ENCODE measurements around the gene SRPRA. TPM values are rescaled to one million over a fixed set of nuclear protein-coding genes. Genes with fewer than 3 reads are reported as not detected.
"Not testable (repeated sequence)": the region's sequence is repeated elsewhere in the genome, so short reads cannot be mapped to it uniquely, and the experiment has no call there.

Gene SRPRA
- total RNA-seq, 2 experiments from 2014 or later: 160 to 167 TPM

DNA sequence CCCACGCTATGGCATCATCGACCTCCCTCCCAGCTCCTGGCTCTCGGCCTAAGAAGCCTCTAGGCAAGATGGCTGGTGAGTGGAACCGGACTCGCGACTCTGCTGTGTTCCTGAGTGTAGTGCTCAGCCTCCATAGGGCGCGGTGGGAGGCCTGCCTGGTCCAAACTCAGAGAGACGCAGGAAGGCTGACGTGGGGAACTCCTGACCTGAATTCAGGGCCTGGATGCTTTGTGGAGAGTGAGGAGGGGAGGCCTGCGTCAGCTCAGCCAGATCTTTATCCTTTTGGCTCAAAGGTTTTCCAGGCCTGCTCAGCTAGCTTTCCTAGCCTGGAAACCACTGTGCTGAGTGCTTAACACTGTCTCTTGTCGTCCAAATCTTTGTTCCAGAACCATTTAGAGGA lies 22.2 kb upstream of the SRPRA start:
- CTCF ChIA-PET: interaction anchor here (0.6 to 1.6 kb wide), 3 partner anchors 150 to 294 kb away, joined by 3 read pairs; no protein-coding TSS in a partner anchor
- POLR2A ChIA-PET: interaction anchor here (1.0 kb wide), 1 partner anchor 15 kb away, joined by 3 read pairs; no protein-coding TSS in a partner anchor

DNA sequence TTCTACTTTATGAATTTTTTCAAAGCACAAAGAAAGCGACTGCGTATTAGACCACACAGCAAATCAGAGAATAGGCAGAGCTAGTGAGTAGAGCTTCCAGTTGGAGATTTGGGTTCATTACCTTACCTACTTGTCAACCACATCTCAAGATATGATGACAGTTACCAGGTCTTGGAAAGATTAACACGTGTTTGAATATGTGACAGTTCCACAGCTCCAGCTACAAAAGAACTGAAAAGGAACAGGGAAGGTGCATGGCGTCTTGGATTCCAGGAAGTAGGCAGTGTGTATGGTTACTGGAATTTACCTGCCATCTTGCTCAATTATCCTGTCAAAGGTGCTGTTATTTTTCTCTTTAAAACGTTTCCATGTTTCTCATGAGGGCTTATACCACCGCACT lies 19.5 kb upstream of the SRPRA start:
- ChIA-PET POLR2A (no interaction called here), CTCF (no interaction called here)

DNA sequence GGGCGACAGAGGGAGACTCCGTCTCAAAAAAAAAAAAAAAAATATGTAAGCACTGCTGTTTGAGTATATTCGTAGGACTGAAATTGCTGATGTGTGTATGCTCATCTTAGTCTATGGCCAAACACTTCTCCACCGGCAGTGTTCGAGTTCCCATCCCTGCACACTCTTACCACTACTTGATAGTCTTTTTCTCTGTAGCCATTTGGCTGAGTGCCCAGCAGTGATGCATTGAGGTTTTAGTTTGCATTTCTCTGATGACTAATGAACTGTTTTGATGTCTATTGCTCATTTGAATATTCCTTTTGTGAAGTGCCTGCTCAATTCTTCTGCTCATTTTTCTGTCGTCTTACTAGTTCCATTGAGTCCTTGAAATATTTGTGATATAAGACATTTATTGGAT lies 16.1 kb upstream of the SRPRA start:
- POLR2A ChIA-PET: no interaction called here

DNA sequence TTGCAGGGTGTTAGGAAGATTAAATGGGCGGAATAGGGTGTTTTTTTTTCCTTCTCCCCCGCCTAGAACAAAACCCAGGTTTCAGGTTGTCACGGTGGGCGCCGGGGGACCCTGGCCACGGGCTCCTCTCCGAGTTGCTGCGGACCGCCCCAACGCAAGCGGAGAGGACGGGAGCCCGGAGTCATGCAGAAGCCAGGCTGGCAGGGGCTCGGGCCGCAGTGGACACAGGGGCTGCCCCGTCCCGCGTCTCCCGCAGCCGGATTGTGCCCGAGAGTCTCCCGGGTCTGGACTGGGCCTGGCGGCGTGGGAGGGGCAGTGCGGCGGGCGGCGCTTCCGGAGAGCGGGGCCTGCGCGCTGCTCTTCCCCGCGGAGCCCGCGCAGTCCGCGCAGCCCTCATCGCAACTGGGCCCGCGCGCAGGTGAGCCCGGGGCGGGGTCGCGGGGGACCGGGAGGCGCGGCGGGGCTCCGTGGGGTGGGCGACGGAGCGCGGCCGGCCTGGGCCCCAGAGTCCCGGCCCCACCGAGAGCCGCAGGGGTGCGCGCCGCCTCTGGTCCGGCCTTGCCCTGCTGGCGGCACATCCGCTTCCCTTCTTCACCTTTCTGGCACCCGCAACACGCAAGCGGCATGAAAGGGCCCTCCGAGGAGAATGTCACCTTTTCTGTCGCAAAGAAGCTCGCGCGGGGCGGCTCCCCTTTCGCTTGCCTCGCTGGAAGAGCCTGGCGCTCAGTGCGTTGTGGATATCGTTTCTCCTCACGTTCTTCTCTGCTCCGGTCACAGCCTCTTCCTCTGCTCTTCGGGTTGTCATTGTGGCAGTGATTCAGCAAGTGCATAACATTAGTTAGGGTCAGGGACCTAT lies 14.3 kb upstream of the SRPRA start, which contains the start of gene TIRAP:
Gene TIRAP, plus strand, starts transcription at position 358 of the 856 bp plus-strand sequence. CDS start 7,802 bp downstream, outside the sequence.
- CTCF ChIA-PET: interaction anchor here (2.3 kb wide), 1 partner anchor 14 kb away, joined by 7 read pairs; the partner anchor contains the start of genes FOXRED1 and SRPRA
- POLR2A ChIA-PET: interaction anchor here (0.6 to 1.8 kb wide), 7 partner anchors 11 to 36 kb away, joined by 3 to 9 read pairs (median 5); partner anchors contain the start of genes DCPS, FOXRED1 and SRPRA

More for the DNA sequence above, 16.1 kb upstream of the SRPRA start:
- CTCF ChIA-PET: no interaction called here

DNA sequence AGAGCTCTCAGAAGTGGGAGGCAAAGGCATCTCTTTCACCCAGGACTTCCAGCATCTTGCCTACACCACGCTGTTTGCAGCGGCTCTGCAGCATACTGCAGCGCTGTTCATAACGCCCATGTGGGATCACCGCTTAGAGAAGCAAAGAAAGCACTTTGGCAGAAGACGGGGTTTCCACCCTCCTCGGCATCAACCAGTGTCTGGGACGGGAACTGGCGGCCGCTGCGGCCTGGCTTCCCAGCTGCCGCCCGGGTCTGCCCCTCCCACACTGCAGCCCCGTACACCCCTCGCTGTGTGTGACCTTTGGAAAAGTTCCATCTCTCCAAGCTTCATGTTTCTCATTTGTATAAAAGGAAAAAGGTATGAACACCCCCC lies 13.7 kb upstream of the SRPRA start:
- ChIA-PET CTCF (interaction anchor here (2.3 kb wide), 1 partner anchor 13 kb away, joined by 7 read pairs; the partner anchor contains the start of genes FOXRED1 and SRPRA), POLR2A (interaction anchor here (0.6 to 1.8 kb wide), 3 partner anchors 10 to 20 kb away, joined by 3 to 9 read pairs (median 5); partner anchors contain the start of gene FOXRED1)

DNA sequence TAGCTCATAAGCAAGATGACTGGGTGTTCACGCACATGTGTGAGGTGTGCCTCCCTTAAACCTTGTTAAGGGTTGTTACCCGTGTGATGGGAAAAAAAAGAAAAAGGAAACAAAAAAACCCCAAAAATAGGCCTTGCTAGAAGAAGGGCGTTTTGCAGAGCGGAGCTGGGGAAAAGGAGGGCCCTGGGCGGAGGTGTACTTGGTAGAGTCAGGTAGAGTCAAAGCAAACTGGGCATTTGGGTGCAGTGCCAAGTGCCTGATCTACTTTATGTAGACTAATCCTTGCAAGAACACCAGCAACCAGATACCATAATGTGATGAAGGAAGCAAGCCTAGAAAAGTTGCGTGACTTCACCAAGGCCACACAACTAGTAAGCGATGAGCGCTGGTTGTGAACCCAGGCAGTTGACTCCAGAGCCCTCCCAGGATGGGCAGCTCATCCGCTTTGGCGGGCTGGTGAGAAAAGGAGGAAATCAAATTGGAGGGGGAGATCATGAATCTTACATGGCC lies 13.0 kb upstream of the SRPRA start:
- CTCF ChIA-PET: interaction anchor here (2.3 kb wide), 1 partner anchor 12 kb away, joined by 7 read pairs; the partner anchor contains the start of genes FOXRED1 and SRPRA
- POLR2A ChIA-PET: interaction anchor here (1.2 to 1.8 kb wide), 2 partner anchors 9 to 12 kb away, joined by 5 to 9 read pairs; partner anchors contain the start of gene FOXRED1

DNA sequence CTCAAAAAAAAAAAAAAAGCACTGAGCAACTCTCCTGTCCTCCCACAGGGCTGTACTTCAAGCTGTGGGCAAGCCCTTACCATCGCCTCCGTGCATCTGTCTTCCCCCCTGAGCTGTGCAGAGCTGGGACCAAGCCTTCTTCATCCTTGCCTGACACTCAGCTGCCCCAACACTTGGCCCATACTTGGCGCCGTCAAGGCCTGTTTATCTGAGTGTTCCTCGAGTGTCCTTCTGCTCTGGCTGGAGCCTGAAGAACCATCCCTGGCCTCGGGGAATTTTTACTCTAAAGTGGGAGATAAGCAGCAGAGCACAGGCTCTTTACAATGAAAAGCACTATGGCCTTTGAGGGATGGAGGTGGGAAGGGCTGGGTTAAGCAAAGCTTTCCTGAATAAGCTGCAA lies 12.6 kb upstream of the SRPRA start:
- POLR2A ChIA-PET: interaction anchor here (1.2 to 1.8 kb wide), 2 partner anchors 9 to 12 kb away, joined by 5 to 9 read pairs; partner anchors contain the start of gene FOXRED1
- CTCF ChIA-PET: interaction anchor here (1.2 to 2.3 kb wide), 2 partner anchors 12 to 17 kb away, joined by 3 to 7 read pairs; partner anchors contain the start of genes FOXRED1 and SRPRA

DNA sequence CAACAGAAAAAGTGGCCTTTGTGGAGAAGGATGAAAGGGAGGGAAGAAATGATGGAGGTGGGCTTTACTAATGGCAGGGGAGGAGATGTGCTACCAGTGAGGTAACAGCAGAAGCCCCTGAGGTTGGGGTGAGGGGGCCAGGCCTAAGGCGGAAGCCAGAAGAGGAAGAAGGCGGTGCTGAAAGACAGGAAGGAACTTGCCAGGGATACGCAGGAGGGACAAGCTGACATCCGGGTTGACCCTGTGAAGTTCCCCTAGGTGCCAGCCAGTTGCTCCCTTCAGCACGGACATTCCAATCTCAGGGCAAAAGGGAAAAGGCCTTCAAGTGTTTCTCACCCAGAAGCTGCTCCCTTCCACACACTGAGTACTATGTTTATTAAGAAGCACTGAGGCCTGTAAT lies 11.9 kb upstream of the SRPRA start:
- ChIA-PET CTCF (interaction anchor here (1.2 kb wide), 1 partner anchor 16 kb away, joined by 3 read pairs; no protein-coding TSS in a partner anchor), POLR2A (no interaction called here)

DNA sequence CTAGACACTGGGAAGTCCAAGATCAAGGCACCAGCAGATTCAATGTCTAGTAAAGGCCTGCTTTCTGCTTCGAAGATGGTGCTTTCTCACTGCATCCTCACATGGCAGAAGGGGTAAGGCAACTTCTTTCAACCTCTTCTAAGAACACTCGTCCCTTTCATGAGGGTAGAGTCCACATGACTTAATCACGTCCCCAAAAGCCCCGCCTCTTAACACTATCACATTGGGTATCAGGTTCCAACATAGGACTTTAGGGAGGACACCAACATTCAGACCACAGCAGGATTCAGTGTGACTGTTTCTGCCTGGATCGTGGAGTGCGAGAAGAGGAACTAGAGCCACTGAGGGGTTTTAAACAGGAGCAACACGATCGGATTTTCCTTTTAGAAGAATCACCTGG lies 10.5 kb upstream of the SRPRA start:
- ChIA-PET POLR2A (no interaction called here), CTCF (no interaction called here)

DNA sequence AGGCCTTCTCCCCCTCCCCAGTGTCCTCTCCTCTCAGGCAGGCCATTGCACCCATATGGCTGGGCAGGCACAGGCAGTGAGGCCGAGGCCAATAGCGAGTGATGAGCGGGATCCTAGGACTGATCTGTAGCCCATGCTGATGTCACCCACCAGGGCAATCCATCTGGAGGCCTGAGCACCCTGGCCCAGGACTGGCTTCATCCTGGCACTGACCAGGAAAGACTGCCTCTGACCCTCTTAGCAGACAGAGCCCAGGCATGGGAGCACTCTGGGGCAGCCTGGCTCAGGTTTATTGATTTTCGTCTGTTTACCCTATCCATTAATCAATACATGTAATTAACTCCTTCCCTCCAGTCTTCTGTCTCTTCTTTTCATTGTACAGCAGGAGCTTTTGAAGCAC lies 9.1 kb upstream of the SRPRA start:
- ChIA-PET CTCF (no interaction called here), POLR2A (no interaction called here)

DNA sequence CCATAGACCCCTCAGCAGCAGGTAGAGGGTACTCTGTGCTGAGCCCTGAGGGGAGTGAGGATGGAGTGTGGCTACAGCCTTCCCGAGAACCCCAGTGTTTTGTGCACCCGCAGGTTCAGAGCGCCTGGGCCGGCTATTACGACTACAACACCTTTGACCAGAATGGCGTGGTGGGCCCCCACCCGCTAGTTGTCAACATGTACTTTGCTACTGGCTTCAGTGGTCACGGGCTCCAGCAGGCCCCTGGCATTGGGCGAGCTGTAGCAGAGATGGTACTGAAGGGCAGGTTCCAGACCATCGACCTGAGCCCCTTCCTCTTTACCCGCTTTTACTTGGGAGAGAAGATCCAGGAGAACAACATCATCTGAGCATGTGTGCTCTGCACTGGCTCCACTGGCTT lies 8.6 kb upstream of the SRPRA start:
- CTCF ChIA-PET: no interaction called here
- POLR2A ChIA-PET: no interaction called here

DNA sequence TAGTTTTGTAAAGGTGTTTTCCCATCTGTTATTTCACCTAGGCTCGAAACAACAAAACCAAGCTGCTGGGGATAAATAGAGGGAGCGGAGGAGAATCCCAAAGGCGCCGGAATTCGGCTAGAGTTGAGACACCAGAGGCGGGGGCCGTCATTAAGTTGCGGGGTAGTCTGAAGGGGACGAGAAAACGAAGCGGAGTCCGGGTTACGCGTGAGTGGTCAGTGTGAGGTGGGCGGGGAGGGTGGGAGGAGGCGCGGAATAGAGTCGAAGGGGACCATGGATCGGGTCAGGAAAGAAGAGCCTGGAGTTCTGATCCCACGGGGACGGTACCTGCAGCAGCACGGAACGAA lies 361 bp downstream of the SRPRA start:
- ChIA-PET POLR2A (interaction anchor here (0.7 to 1.4 kb wide), 2 partner anchors 9 to 14 kb away, joined by 3 to 4 read pairs; no protein-coding TSS in a partner anchor), CTCF (interaction anchor here (1.8 to 2.1 kb wide), 2 partner anchors 14 to 212 kb away, joined by 5 to 7 read pairs; partner anchors contain the start of gene TIRAP)

DNA sequence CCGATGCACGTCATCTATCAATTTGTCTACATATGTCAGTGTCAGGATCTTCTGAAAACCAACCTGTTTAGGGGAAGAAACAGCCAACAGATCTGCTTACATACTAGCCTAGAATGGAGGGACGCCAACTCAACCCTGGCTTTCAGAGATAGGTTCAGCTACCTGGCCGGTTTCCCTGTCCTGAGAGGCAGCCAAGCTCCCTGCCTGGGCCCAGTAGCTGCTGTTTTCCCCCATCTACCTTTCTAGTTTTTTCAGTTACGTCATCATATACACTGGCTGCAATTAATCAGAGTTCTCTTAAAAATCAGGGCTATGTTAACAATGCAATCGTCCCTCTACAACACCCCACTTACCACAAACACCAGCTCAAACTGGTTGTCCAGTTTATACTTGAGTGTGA lies 1.0 kb downstream of the SRPRA start:
- CTCF ChIA-PET: no interaction called here

DNA sequence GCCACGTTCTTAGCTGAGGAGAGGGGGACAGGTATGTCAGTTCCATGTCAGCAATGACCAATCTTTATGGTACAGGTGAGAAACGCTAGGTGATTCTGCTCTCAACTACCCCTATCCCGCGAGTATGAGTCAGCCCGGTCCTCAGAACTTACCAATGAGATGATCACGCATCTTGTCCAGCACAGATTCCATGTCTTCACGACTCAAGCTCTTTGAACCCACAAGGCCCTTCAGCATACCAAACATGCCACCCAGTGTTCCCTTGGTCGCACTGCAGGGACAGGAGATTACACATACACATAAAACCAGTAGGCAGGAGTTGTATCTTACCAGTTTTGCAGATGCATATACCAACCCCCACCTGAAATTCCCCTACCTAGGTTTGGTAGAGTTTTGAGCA lies 2.9 kb downstream of the SRPRA start:
- POLR2A ChIA-PET: no interaction called here
- CTCF ChIA-PET: interaction anchor here (1.0 kb wide), 1 partner anchor 10 kb away, joined by 3 read pairs; no protein-coding TSS in a partner anchor

More for the DNA sequence above, 1.0 kb downstream of the SRPRA start:
- POLR2A ChIA-PET: interaction anchor here (0.7 to 1.4 kb wide), 2 partner anchors 8 to 13 kb away, joined by 3 to 4 read pairs; no protein-coding TSS in a partner anchor

DNA sequence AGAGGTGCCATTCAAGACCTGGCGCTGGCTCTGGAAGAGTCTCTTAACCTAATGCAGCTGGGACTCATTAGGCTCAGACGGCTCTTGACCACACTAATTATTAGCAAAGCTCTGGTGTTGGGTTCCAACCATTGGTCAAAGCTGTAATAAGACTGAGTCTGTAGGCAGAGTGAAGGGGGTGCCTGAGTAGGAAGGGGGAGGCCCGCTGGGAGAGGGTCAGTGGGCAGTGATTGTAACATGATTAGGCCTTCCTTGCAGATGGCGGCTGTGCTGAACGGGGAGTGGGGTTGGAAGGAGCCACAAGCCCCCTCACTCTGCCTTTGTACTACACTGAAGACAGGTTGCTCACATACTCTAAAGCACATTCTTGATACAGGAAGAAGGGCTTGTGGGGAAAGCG lies 5.2 kb downstream of the SRPRA start:
- POLR2A ChIA-PET: interaction anchor here (1.0 kb wide), 1 partner anchor 11 kb away, joined by 3 read pairs; no protein-coding TSS in a partner anchor
- CTCF ChIA-PET: no interaction called here

DNA sequence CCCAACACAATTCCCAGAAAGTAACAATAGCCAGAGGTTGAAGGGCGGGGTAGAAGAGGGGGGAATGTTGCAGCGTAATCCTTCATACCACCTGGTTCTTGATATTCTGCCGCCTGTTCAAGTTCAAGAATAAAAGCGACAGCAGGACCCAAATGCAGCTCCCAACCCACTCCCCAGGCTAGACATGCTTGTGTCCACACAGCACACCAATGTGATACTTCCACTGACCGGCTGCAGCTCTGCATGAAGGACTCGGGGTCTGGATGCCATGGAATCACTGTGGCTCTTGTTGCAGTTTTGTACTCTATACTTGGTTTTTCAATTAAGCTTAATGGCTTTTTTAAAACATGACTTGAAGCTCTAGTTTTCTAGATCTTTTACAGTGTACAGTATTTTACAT lies 6.5 kb downstream of the SRPRA start:
- POLR2A ChIA-PET: interaction anchor here (0.6 kb wide), 2 partner anchors 680 to 1122 kb away, joined by 3 to 5 read pairs; no protein-coding TSS in a partner anchor
- CTCF ChIA-PET: no interaction called here

DNA sequence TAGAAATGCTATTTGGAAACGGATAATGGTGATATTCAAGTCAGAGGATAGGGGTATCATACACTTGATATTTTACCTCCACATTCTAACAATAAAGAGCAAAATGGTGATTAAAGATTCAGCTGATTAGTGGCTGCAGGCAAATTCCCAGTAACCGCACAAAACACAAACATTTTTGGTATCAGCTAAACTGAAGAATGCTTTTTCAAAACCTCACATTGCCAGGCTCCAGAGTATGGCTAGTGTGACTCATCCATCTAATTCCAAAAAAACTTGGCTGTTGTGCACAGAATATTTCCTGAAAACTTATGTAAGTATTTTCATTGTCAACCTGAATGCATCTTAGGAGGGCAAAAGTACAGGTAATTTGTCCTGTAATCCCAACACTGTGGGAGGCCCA lies 10.9 kb downstream of the SRPRA start:
- ChIA-PET CTCF (no interaction called here), POLR2A (no interaction called here)

DNA sequence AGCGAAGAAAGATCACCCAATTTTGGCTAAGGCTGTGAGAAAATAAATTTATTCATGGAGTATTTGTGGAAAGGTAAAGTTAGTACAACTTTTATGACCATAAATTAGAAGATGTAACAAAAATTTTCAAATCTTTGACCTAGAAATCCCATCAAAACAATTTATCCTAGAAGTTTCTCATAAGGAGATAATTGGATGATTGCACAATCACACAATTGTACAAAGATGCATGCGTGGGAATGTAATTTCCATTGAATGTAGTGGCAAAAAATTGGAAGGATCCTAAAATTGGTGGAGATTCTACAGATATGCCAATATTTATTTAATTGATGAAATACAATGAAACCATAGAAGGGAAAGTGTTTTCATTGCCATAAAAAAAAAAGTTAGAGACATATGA lies 11.6 kb downstream of the SRPRA start:
- ChIA-PET CTCF (no interaction called here), POLR2A (no interaction called here)

DNA sequence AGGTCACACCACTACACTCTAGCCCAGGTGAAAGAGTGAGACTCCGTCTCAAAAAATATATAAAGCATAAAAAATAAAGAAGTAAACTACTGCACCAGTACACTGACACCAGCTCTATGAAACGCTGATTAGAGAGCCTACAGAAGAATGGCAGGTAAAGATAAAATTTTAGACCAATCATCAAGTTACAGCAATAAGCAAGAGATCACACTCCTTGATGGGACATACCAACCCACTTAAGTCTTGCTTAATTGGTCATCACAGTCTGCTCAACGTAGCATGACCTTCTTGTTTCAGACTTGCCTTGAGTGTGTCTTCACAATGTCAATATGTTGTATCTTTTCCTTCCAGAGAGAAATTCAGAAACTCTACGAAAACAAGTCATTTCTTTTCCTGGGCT lies 12.5 kb downstream of the SRPRA start:
- CTCF ChIA-PET: no interaction called here
- POLR2A ChIA-PET: no interaction called here

DNA sequence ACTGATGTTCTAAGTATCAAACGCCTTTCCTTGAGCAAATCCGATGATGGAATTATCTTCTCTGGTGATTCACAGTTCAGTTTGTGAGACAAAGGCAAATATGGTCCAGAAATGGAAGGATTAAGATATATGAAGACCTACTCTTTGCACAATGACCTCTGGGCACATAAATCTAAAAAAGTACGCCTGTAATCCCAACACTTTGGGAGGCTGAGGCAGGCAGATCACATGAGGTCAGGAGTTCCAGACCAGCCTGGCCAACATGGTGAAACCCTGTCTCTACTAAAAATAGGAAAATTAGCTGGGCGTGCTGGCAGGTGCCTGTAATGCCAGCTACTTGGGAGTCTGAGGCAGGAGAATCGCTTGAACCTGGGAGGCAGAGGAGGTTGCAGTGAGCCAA lies 13.2 kb downstream of the SRPRA start:
- CTCF ChIA-PET, POLR2A ChIA-PET: not testable (repeated sequence)

Measured in activated CD8-positive, alpha-beta memory T cell treated with anti-CD3 and anti-CD28 coated beads for 36 hours (primary cell).